GM21367 (cell line): ENCODE measurements around the gene CYTH1.

Source experiments
- ATAC-seq: cut with Tn5 transposase; IDR thresholded peaks from one replicate; pipeline ENCODE4 v1.9.1; 2021; ENCODE audit not compliant: unreplicated experiment

The CYTH1 gene

DNA sequence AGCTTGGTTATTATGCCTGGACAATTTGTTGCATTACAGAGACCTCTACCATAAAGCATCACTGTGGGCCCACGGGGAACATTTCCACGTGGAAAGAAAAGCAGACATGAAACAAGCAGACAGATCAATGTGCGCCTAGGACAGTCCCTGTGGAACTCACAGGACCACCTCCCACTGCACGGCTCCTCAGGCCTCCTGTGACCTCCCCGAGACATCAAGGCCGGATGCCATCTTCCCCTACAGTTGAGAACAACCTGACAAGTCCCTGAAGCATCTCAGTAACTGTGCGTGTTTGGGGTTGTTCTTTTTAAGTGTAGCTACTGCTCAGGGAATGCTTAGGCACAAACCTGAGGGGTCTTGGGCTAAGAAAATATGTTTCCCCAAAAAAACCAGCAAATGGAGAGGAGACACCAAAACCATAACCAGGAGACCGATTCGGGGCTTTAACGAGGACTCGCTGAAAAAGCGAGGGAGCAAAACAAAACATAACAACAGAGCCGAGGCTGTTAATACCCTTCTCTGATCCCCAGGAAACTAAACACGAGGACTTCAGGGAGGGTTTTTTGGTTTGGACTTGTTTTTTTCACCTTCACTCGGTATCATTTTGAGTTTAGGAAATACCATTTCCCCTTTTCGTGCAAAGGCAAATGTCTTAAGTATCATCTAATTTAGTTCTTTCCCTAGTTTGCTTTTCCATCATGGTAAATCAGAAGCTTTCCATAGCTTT is 87.1 kb downstream of the CYTH1 start:
- no peak for ATAC-seq

DNA sequence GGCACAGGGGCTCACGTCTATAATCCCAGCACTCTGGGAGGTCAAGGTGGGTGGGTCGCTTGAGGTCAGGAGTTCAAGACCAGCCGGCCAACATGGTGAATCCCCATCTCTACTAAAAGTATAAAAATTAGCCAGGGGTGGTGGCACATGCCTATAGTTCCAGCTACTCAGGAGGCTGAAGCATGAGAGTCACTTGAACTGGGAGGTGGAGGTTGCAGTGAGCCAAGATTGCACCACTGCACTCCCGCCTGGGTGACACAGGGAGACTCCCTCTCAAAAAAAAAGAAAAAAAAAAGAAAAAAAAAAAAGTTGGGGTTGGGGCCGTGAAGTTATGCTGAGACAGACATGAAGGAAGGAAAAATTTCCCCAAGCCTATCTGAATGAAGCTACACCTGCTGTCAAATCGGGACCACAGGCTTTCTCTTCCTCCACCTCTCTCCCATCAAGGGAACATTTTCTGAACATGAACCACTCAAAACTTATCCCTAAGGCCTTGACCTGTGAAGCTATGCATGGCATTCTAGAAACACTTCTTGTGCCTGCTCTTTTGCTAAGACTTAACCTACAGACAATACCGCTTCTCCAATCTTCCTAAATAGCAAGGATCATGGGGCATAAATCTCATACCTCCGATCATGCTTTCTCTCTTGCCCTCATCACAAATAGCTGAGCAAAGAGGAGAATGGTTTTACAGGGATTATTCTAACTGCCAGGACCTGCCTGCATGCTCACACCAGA is 88.6 kb downstream of the CYTH1 start:
- ATAC-seq: no peak

DNA sequence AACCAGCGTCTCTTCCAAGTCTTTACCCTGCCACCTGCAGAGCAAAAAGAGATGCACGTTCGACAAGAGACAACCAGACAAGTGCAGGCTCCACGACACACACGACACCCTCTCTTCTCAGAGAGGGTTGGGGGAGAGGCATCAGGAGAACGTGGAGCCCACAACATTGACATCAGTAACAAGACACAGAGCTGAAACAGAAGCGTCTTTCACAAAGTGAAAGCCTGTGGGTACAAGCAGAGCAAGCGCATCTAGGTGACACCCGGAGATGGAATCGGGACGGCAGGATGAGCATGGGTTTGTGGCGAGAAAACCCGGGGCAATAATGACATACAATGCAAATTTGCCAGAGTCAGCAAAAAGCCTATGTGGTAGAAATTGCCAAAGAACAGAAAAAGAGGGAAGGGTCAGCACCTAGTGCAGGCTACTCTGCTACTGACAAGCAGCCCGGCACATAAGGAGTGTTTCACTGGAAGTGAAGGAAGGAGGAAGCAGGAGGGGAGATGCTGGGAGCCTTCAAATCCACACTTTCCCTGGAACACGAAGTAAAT is 89.5 kb downstream of the CYTH1 start:
- ATAC-seq: no peak

DNA sequence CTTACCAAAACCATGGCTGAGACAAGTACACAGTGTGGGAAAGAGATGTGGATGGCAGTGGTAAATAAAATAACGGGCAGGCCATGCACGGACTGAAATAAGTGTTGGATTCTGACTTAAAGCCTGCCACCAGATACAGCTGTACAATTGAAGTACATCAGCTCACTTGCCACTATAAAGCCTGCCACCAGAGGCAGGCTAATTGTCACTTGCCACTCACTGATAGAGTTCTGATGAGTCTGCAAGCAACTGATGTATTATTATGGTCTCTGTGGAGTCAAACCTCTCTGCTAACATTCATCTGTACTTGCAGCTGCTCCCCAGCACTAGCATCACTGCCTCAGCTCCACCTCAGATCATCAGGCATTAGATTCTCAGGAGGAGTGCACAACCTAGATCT is 93.0 kb downstream of the CYTH1 start:
- ATAC-seq: no peak

DNA sequence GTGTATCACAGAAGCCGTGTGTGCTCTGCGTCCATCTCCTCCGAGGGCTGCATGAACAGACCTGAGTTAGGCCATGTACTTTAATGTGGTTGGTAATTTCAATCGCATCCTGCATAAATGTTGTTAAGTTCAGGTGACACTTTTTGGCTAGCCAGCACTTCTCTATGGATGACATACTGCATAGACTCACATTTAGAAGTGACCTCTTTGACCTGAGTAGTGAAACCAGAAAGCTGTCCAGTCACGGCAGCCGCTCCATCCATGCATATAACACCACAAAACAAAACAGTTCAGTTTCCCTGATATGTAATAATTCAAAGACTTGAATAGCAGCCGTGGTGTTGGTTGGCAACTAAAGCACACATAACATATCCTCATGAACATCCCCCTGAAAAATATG is 94.1 kb downstream of the CYTH1 start:
- ATAC-seq: no peak

DNA sequence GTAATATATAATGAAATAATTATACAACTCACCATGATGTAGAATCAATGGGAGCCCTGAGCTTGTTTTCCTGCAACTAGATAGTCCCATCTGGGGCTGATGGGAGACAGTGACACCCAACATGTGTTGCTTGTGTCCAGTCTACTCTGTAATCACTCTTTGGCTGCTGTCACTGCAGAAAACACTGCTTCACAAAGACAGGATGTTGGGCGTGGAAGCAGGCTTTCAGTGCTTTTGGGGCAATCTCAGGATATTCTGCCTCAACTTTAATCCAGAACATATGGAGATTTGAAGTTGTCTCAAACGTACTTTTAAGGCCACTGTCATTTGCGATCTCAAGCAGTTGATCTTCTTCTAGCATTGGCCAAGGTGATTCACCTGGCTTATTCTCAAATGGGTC is 94.9 kb downstream of the CYTH1 start:
- no peak for ATAC-seq

DNA sequence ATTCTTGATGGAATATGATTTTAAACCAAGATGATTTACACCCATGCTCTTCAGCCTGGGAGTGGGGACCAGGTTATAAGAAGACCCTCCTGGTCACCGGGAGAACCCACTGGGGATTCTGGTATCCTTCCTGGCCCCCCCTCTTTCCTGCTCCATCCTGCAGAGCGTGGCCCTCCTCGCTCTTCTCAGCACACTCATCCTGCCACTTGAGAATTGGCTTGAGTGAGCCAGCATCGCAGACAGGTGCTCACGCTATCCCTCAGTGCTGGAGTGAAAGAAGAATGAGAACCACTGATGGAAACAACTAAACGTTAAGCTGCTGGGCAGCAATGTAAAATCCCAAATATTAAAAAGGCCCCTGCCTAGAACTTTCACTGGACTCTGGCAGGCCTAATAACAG is 98.0 kb downstream of the CYTH1 start:
- no peak for ATAC-seq

DNA sequence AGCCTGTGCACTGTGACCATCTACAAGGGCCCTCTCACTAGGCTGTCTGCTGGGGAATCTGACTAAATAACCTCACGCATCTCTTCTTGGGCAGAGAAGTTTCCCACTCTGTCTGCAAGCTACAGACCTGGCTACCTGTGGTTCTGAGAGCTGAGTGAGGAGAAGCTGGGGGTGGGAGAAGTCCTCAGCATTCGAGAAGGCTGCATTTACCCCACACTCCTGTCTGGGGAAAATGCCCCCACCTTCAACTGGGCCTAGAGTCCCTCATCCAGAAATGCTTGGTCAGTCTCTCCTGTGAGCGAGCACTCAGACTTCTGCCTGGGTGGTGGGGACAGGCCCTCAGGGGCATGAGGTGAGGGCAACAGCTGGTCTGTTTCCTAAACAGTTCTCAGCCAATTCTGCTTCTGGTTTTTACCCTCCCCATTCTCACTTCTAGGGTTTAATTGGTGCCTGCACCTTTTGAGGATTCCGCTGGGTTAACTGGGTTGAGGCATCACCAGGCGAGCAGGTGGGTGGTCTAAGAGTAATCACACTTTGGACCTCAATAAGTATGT is 98.6 kb downstream of the CYTH1 start:
- no peak for ATAC-seq

DNA sequence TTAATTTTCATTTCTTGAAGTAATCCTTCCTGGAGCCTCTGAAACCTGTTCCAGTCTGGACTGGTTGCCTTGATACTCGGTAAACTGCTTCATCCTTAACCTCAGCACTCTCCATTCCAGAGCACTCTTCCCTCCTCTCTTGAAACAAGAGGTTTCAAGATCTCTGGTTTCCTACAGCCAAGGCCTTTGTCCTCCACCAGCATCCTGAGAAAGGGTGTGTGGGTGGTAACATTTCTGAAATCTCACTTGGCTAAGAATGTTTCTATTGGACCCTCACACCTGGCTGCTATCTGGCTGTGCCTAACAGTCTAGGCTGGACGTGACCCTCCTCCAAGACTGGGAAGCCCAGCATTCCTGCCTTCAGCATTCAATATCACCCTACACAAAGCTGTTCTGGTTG is 99.7 kb downstream of the CYTH1 start:
- ATAC-seq: no peak

DNA sequence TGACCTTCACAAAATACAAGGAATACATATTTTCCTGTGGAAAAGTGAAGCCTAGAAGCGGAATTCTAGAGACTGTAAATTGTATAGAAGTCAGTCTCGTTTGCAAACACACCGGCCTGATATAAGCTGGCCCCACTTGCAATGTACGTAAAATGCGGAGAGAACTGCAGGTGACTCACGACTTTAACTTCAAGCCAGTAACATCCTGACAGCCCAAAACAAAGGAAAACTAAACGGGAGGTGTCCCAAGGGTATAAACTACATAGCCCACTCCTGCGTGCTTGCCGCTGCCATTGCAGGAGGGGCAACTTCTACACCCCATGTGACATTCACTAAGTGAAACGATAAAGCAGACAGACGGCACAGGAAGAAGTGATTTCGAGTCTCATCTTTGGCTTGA is 101.6 kb downstream of the CYTH1 start:
- ATAC-seq: no peak

DNA sequence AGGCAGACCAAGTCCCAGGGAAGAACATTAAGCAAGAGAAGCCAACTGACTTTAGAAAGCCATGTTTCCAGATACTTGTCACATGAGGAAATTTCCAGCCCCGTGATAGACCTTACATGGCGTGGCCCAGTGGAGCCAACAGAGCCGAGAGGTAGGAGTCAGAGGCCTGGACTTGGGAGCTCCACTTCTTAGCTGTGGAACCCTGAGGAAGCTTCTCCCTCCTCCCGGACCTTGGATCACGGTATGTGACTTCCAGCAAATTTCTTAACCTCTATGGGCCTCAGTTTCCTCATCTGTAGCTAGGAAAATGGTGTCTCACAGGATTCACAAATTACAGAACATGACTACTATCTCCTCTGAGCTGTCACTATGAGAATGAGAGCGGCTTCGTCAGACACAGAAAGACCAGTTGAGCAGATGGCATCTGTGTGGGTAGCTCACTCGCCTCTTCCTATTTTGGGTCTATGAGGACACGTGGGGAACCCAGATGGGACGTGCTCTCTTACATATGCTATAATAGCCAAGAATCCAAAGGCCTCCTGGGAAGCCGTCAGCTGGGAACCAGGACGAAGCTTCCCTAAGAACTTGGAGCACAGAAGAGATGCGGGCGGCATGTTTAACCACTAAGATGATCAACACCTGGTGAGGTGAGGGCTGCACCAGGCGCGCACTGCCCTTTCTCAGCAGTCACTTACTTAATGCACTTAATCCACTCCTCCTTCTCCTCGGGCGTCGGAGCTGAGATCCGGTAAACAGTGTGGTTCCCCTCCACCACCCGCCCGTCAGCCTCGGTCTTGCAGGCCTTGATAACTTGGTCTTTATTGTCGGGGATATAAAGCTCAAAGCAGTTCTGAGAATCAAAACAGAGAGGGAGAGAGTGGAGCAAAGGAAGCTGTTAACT is 102.3 kb downstream of the CYTH1 start:
- ATAC-seq: no peak

DNA sequence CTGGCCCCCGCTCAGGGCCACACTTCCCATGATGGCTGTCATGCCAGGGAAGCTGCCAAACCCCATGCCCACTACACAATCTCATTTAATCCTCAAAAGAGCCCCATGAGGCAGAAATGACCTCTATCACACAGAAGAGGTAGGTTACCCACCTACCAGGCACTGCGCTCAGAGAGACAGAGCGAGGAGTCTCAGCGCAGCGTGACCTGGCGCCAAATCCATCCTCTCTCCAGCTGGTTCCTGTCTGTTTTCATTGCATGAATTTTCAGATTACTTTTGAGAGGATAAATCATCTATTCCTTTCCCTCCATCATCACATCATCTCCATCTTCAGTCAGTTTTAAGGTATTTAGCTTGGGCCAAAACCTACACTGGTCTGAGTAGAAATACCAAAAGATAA is 103.4 kb downstream of the CYTH1 start:
- ATAC-seq: no peak

DNA sequence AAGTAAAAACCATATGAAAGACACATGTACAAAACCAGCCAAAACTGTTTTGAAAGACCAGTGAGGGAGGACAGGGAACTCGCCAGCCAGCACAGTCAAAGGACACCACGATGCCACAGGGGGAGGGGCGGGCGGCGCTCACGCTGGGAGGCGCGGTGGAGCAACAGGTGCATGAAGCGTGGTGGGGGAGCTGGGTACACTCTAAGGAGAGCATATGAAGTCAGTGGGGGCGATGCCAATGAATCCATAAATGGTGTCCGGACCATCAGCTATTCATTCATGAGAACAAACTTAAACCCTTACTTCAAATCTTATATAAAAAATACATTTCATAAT is 103.9 kb downstream of the CYTH1 start:
- no peak for ATAC-seq

DNA sequence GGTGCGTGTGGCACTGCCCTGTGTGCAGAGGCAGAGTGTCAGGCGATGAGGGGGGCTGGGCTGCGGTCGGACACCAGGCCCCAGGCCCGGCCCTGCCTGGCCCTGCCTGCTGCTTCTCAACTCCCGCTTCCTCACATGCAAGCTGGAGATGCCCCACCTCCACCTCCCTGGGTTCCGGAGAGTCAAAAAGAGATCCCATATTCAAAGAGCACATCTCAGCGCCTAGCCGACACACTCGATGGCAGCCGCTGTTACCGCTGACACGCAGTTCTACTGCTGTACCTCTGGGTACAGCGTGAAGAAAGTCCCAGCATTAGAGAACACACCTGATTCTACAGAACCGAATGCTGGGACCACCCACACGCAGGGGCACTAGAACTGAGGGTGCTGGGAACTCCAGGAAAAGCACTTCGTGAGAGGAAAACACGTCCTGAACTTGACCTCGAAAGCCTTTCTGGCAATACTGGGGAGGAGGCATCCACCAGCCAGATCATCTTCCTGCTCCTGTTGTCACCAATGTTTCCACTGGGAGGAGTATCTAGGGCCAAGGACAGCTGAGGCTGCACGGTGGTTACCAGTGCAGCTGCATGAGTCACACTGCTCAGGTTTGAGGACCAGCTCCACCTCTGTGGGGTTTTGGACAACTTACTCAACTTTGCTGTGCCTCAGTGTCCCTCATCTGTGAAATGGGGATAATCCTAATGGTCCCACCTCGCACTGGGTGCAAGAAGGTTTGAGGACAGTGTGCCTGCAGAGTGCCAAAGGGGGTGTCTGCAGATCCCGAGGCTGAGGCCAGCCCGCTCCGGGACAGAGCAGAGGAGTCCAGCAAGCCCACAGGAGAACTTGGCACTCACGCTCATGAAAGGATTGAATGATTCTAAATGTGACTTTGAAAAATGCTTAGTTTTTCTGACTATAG is 104.5 kb downstream of the CYTH1 start:
- ATAC-seq: no peak

DNA sequence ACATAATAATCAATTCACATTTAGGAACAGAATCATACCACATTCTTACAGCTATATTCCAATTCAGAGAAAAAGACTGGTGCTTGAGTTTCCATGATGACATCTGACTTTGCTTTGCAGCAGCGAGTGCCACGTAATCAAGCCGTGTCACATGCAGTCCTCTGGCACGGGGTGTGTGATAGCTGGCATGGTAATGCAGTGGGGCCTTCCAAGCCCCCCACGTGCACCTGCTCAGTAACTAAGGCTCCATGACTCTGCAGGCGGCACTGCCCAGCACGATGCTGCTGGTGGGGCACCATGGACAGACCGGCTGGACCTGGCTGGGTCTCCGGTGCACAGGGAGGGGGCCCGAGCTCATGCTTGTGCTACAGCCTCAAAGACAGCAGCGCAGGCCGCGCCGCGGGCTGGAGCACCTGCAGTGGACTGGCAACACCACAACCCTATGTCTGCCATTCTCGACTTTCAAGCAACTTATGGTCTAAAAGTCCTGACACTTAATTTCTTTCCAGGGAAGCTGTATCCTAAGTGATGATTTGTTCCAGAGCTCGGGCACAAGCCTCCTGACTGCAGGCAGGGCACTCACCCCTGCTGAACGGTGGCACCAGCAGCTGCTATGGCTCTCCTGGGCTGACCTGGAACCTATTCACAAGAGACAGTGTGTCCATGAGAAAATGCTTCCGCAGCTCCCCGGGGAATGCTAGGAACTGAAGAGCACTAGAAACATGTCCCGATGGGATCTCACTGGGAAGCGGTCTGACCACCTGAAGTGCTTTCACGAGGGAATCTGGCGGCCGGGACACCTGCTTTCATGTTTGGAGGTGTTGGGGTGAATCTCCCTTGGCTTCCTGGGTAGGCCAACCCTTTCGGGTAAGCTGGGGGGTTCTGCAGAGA is 105.4 kb downstream of the CYTH1 start:
- ATAC-seq: no peak

DNA sequence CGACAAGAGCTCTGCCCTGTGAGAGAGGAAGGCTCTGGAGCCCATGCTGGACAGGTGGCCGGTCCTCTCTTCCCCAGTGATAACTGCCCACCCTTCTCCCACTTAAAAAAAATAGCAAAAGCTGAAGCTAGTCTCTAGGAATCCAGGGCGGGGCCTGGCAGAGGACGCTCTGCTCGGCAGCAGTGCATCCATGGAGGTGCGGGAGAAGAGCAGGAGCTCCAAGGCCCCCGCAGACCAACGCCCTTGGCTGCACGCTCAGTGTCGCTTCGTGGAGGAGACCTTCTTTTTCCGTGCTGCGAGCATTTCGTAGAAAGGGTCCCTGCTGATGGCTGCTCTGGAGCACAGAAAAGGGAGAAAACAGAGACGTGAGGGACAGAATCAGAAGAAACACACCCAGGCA is 106.2 kb downstream of the CYTH1 start:
- no peak for ATAC-seq

DNA sequence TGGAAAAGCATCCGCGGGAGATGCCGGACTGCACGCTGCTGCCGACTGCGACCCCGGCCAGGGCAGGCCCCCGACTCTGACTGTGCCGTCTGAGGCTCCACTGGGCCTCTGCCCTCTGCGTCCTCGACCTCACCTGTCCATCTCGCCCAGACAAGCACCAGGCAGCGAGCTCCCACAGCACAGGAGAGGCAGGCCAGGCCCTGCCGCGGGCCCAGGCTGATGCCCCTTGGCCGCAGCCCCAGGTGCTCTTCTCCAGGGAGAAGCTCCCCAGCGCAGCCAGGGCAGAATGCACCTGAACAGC is 106.8 kb downstream of the CYTH1 start:
- no peak for ATAC-seq

DNA sequence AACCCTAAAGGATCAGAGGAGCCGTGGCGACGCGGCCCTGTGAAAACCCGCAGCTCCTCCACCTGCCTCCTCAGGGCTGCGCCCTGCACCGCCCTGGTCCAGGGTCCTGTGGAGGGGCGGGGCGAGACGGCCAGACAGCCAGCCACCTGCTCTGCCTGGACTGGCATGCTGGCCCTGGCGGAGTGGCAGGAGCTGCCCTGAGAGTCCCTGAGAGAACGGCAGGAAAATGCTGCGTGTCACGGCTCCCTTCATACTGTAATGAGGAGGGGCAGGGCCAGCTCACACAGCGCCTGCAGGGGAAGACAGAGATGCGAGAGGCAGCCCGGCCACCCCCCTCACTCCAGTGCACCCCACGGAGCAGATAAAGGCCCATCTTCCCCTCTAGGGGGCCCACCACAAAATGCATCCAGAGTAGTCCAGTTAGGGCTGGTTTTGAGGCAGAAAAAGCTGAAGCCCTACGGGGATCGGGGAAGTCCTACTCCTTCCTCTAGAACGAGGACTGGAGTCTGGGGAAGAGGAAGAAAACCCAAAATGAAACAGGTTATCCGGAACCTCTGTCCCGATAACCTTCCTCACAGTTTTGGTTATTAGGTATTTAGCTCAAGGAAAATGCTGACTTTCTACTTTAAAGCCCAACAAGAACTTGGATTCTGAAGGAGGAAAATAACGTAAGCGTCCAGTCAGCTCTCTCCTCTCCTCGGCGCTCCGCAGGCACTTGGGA is 107.3 kb downstream of the CYTH1 start:
- no peak for ATAC-seq

DNA sequence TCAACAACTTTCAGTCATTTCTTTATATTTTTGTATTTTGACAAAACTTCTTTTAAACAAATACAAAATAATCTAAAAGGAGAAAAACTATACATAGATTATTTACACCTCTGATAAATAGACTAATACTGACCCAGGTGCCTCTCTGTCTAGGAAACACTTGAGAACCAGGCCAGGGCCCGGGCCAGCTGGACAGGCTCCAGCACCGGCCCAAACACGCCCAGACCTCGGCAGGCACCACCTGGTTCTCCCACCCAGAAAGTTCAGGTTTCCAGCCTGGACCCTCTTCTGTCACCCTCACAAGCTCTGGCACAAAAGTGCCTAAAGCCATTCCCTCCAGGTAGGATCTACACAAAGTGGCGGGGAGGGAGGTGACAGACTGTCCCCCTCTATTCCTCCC is 107.9 kb downstream of the CYTH1 start:
- ATAC-seq: no peak
